GM20000 (cell line): ENCODE results near the gene GDAP2.
"Not testable (repeated sequence)": the region's sequence is repeated elsewhere in the genome, so short reads cannot be mapped to it uniquely, and the experiment has no call there.

Experiments used
- DNase-seq: peaks from one replicate; pipeline ENCODE4 v3.0.0; 2012; ENCODE audit warnings: low spot score
- CTCF ChIP-seq: IDR thresholded peaks from 2 replicates; pipeline ENCODE4 v1.5.1; 2012; ENCODE audit warnings: mild to moderate bottlenecking, control low read depth; ENCODE audit errors: extremely low read depth, missing control alignments

Gene GDAP2

GRCh38 chr1:117859901-117860300, 69.5 kb downstream of the GDAP2 start:
- no peak for DNase-seq
- TF ChIP-seq CTCF = no peak

- TF ChIP-seq CTCF = no peak
- no peak for DNase-seq
These were observed 72.0 kb downstream of the GDAP2 start for GRCh38 chr1:117857418-117857817.

GRCh38 chr1:117852853-117853553, 76.4 kb downstream of the GDAP2 start:
- DNase-seq = no peak
- no peak for TF ChIP-seq CTCF

GRCh38 chr1:117851687-117852086, 77.7 kb downstream of the GDAP2 start:
- TF ChIP-seq CTCF = no peak
- DNase-seq = no peak

GRCh38 chr1:117846674-117847425, 82.6 kb downstream of the GDAP2 start:
- TF ChIP-seq CTCF = no peak
- DNase-seq = no peak

GRCh38 chr1:117844478-117844877, 84.9 kb downstream of the GDAP2 start:
- not testable (repeated sequence) for DNase-seq

- no peak for DNase-seq
- no peak for TF ChIP-seq CTCF
These were observed 85.6 kb downstream of the GDAP2 start for GRCh38 chr1:117843791-117844190.
